ENCODE measurements around the gene CFD.

CFD gene

DNA sequence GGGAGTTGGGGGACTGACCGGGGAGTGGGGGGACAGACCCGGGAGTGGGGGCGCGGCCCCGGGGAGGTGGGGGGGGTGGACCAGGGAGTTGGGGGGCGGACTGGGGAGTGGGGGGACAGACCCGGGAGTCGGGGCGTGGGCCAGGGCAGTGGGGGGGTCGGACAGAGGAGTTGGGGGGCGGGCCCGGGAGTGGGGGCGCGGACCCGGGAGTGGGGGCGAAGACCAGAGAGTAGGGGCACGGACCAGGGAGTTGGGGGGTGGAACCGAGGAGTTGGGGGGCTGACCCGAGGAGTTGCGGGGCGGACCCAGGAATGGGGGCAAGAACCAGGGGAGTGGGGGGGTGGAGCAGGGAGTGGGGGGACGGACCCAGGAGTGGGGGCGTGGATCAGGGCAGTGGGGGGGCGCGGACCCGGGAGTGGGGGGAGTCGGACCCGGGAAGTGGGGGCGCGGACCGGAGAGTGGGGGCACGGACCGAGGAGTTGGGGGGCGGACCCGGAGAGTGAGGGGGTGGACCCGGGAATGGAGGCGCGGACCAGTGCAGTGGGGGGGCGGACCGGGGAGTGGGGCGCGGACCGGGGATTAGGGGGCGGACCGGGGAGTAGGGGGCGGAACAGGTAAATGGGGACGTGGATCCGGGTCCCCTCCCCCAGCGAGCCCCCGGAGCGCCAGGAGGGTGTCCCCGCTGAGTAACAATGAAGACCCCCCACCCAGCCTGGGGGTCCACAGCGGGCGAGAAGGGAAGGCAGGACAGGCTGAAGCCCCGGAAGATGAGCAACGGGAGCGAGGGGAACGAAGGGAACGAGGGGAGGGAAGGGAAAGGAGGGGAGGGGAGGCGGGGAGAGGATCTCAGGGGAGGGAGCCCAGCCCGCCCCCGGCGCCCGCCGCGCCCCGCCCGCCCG is 53.0 kb downstream of the CFD start:
- no peak for DNase-seq
